MM.1S (cell line): ENCODE results near the gene BABAM1.

ENCODE experiments used
- EZH2 ChIP-seq: fragments of 300-600 bp; sonication (generic); optimal IDR thresholded peaks from 2 replicates; pipeline ENCODE3; 2017; ENCODE audit warnings: low read depth, mild to moderate bottlenecking, antibody characterized with exemption, low read length, mixed read lengths
- TF ChIP-seq, protein P1 (sequence below): fragments of 300-600 bp; sonication (generic); IDR thresholded peaks from 2 replicates; pipeline ENCODE4 v1.5.1; 2016; ENCODE audit warnings: antibody characterized with exemption, low read length, mixed read lengths

DNA sequence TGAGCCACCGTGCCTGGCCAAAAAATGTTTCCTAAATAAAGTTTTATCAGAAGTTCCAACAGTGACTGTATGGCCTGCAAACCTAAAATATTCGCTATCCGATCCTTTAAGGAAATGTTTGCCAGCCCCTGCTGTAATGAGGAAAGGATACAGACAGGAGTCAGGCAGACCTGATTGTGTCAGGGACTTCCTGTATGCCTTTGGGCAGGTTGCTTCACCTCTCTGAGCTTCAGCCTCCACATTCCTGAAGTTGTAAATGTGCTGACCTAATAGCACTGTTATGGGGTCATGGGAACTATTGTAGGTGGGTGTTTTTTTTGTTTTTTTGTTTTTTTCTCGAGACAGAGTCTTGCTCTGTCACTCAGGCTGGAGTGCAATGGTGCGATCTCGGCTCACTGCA, 29.7 kb downstream of the BABAM1 start:
- TF ChIP-seq, protein P1, sequence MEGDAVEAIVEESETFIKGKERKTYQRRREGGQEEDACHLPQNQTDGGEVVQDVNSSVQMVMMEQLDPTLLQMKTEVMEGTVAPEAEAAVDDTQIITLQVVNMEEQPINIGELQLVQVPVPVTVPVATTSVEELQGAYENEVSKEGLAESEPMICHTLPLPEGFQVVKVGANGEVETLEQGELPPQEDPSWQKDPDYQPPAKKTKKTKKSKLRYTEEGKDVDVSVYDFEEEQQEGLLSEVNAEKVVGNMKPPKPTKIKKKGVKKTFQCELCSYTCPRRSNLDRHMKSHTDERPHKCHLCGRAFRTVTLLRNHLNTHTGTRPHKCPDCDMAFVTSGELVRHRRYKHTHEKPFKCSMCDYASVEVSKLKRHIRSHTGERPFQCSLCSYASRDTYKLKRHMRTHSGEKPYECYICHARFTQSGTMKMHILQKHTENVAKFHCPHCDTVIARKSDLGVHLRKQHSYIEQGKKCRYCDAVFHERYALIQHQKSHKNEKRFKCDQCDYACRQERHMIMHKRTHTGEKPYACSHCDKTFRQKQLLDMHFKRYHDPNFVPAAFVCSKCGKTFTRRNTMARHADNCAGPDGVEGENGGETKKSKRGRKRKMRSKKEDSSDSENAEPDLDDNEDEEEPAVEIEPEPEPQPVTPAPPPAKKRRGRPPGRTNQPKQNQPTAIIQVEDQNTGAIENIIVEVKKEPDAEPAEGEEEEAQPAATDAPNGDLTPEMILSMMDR, result no peak
- TF ChIP-seq EZH2, result no peak
